Kidney epithelial cell (primary cell): ENCODE data around the gene TFIP11. TPM values are rescaled to one million over a fixed set of nuclear protein-coding genes. Genes with fewer than 3 reads are reported as not detected.

ENCODE experiments used
- DNase-seq: peaks from one replicate; pipeline ENCODE4 v3.0.0-alpha.2; 2010; ENCODE audit warnings: low read depth
- H3K27me3 ChIP-seq: 2 replicates; pipeline ENCODE4 v1.6.0; 2011; ENCODE audit warnings: low read length; ENCODE audit not compliant: control insufficient read depth, insufficient read depth
- H3K36me3 ChIP-seq: 2 replicates; pipeline ENCODE4 v1.5.1; 2011; ENCODE audit warnings: low read length; ENCODE audit not compliant: control insufficient read depth, insufficient read depth
- H3K4me3 ChIP-seq: 2 replicates; pipeline ENCODE4 v1.5.1; 2011; ENCODE audit warnings: low read depth, mild to moderate bottlenecking, control low read depth, low read length
- CTCF ChIP-seq: IDR thresholded peaks from 2 replicates; pipeline ENCODE4 v1.5.1; 2011; ENCODE audit warnings: mild to moderate bottlenecking, moderate library complexity, low read length, control low read depth, inconsistent platforms; ENCODE audit not compliant: insufficient read depth, poor library complexity, severe bottlenecking
- total RNA-seq: library from RNA; depleted of rRNA; stranded (reverse); fragments of >200 nt; gene quantifications from 2 replicates; pipeline ENCODE4 v1.2.3, GENCODE V29; 2015

The TFIP11 gene
- total RNA-seq, 1 donor from 2014 or later = 45.8 TPM

DNA sequence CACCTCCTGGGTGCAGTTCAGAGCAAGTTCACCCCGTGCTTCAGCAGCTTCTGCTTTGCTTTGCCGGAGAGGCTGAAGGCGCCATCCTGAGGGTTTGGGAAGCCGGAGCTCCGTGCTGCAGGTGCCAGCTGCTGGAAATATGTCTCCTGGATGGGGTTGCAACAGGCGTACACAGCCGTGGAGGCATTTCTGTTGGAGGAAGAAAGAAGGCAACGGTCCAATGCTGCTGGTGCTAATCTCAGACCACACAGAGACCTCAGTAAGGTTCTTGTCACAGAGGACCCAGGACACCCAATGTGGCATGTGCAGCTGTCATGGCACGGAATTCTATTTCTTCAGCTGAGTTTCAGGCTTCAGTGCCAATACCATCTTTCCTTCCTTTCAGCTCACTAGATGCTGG, 59.1 kb downstream of the TFIP11 start:
- no peaks in the 10 kb centered on the region for H3K36me3 ChIP-seq
- TF ChIP-seq CTCF = no peak
- no peaks in the 10 kb centered on the region for H3K27me3 ChIP-seq
- no peak for DNase-seq
- no peak overlapping the region for H3K4me3 ChIP-seq

DNA sequence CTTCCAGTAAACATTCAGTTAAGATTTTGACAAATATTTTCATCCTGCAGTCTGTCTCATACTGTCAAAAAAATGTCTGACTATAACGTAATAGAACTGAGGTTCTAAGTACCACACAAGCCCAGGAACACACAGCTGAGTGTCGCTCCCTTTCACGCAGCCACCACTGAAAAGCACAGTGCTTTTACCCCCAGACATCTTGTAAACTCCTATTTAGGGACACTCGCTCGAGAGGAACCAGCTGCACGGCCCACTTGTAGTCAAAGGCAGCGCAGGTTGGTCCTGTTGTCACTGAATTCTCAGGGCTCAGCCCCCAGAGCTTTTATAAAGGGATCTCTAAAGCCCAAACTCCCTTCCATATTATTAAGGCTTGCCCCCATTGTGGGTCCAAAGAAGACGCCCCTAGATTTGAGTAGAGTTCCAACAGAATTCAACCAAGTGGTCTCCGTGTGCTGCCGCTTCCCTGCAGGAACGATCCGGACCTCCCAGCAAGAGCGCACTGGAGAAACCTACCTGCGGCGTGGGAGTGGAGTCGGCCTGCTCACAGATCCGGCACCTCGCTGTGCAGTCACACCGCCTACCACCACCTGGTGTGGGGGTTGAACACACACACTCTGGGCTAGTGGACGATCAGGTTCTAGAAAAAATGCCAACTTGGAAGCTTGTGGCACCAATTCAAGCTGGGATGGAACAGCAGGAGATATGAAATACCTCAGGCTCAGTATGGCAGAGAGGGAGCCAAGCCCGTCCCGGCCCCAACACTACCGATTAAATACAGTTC, 59.8 kb downstream of the TFIP11 start:
- no peak for TF ChIP-seq CTCF
- H3K4me3 ChIP-seq = no peak overlapping the region
- no peaks in the 10 kb centered on the region for H3K27me3 ChIP-seq
- H3K36me3 ChIP-seq = no peaks in the 10 kb centered on the region
- no peak for DNase-seq

DNA sequence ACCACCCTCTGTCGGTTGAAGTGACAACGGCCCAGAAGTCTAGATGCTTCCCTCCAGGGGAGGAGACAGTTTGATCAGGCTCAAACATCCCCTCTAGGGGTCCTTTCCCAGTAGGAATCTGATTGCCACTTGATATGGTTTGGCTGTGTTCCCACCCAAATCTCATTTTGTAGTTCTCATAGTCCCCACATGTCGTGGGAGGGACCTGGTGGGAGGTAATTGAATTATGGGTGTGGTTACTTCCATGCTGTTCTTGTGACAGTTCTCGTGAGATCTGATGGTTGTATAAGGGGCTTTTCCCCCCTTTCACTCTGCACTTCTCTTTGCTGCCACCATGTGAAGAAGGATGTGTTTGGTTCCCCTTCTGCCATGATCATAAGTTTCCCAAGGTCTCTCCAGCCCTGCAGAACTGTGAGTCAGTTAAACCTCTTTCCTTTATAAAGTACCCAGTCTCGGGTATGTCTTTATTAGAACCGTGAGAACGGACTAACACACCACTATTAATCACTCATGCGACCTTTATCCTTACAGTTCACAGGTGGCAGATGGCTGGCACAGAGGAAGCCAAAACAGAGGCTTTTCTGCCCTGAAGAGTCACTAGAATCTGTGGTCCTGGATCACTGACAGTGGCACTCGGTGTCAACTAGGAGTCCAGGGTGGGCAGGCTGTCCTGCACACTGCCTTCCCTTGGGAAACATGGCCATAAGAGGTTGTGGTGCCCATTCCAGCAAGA, 61.7 kb downstream of the TFIP11 start:
- Histone ChIP-seq H3K36me3 (no peaks in the 10 kb centered on the region), H3K4me3 (no peak overlapping the region), H3K27me3 (no peaks in the 10 kb centered on the region)
- TF ChIP-seq CTCF = no peak
- no peak for DNase-seq

DNA sequence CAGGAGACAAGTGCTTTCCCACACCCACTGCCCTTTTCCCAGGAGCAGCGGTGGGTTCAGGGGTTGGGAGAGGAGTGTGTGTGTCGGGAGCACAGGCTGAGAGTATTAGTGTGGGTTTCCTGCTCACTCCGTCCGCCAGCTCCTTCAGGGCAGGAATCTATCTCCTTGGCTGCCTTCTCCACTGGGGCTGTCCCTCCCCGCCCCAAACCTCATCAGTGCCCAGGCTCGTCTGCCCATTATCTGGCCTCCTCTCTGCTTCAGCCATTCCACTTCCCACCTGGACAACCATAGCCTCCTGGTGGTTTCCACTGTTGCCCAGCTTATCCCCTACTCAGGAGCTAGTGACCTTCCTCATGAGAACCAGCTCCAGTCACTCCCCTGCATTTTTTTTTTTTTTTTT, 63.3 kb downstream of the TFIP11 start:
- H3K4me3 ChIP-seq = no peak overlapping the region
- no peaks in the 10 kb centered on the region for H3K36me3 ChIP-seq
- TF ChIP-seq CTCF = no peak
- DNase-seq = no peak
- H3K27me3 ChIP-seq = no peaks in the 10 kb centered on the region

DNA sequence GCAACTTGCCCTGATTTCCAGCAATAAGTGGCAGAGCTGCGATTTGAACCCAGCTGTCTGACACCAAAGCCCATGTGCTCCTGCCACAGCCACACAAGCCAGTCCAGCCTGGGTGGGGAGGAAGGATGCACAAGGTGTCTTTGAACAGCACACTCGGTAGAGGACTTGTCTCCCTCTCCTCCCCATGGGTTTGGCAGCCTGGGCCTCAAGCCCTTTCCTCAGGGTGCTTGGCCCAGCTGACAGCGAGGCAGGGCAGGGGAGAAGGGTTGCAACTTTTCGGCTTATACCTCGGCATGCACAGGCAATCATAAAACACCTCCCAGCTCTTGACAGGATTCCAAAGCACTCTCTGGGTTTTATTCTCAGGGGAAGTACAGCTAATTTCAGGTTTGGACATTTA, 63.9 kb downstream of the TFIP11 start:
- Histone ChIP-seq H3K27me3 (no peaks in the 10 kb centered on the region), H3K36me3 (no peaks in the 10 kb centered on the region), H3K4me3 (no peak overlapping the region)
- no peak for TF ChIP-seq CTCF
- no peak for DNase-seq
